DND-41 (cell line): ENCODE measurements around the gene EPHX1.

Experiments
- EZH2 ChIP-seq: IDR thresholded peaks from 3 replicates; pipeline ENCODE4 v1.6.1; 2012; ENCODE audit warnings: borderline replicate concordance, low read depth, mild to moderate bottlenecking, moderate library complexity, low read length, inconsistent platforms; ENCODE audit not compliant: severe bottlenecking
- TF ChIP-seq, protein P1 (sequence below): IDR thresholded peaks from 2 replicates; pipeline ENCODE4 v1.5.1; 2012; ENCODE audit warnings: borderline replicate concordance, low read length, moderate library complexity, mild to moderate bottlenecking; ENCODE audit not compliant: poor library complexity, severe bottlenecking; ENCODE audit errors: extremely low read depth

DNA sequence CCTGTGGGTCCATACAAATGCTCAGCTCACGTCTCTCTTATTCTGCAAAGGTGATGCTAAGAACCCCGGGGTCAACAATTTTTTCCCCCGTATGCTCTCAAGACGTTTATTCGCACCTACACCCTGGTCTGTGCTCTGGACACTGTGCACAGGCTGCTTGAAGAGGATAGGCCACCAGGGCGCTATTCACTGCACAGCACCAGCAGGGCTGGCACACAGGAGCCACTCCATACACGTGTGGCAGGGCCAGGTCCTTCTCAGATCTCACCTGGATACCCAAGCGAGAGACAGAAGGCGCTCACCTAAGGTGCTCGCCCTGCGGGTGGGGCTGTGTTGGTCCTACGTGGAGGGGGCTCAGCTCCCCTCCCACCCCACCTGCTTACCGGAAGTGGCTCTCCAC is 55.6 kb downstream of the EPHX1 start:
- TF ChIP-seq, protein P1, sequence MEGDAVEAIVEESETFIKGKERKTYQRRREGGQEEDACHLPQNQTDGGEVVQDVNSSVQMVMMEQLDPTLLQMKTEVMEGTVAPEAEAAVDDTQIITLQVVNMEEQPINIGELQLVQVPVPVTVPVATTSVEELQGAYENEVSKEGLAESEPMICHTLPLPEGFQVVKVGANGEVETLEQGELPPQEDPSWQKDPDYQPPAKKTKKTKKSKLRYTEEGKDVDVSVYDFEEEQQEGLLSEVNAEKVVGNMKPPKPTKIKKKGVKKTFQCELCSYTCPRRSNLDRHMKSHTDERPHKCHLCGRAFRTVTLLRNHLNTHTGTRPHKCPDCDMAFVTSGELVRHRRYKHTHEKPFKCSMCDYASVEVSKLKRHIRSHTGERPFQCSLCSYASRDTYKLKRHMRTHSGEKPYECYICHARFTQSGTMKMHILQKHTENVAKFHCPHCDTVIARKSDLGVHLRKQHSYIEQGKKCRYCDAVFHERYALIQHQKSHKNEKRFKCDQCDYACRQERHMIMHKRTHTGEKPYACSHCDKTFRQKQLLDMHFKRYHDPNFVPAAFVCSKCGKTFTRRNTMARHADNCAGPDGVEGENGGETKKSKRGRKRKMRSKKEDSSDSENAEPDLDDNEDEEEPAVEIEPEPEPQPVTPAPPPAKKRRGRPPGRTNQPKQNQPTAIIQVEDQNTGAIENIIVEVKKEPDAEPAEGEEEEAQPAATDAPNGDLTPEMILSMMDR, result no peak
- TF ChIP-seq EZH2, result no peak
